HG03045 (cell line): Measurements from ENCODE around the gene SPACA4.

Experiments used
- ATAC-seq: cut with Tn5 transposase; IDR thresholded peaks from one replicate; pipeline ENCODE4 v1.9.1; 2021; ENCODE audit warnings: mild to moderate bottlenecking, moderate library complexity; ENCODE audit not compliant: unreplicated experiment

SPACA4 gene

DNA sequence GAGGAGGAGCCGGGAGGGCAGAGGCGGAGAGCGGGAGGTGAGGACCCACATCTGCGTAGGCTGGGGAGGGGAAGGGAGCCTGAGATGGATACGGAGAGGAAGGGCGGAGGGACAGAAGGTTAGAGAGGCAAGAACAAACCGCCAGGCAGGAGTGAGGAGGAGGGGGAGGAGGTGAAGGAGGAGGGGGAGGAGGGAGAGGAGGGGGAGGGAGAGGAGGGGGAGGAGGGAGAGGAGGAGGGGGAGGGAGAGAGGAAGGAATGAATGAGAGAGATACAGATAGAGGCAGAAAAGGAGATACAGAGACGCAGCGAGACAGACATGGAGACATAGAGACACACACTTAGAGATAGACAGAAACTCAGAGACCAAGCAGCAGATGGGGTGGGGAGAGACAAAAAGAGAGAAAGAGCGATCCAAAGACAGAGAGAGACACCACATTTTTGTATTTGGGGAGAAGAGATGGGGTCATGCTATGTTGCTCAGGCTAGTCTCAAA lies 40.2 kb downstream of the SPACA4 start:
- no peak for ATAC-seq

DNA sequence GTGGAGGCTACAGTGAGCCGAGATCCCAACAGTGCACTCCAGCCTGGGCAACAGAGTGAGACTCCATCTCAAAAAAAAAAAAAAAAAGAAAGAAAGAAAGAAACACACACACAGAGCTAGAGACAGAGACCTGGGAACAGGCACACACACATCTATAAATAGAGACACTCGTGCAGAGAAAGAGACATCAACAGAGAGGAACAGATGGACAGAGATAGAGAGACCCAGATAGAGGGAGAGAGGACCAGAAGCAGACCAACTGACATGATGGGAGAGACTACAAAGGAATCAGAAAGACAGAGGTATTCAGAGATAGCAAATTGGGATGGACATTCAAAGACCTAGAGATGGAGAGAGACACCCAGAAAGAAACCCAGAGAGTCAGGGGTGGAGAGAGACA lies 41.6 kb downstream of the SPACA4 start:
- no peak for ATAC-seq

DNA sequence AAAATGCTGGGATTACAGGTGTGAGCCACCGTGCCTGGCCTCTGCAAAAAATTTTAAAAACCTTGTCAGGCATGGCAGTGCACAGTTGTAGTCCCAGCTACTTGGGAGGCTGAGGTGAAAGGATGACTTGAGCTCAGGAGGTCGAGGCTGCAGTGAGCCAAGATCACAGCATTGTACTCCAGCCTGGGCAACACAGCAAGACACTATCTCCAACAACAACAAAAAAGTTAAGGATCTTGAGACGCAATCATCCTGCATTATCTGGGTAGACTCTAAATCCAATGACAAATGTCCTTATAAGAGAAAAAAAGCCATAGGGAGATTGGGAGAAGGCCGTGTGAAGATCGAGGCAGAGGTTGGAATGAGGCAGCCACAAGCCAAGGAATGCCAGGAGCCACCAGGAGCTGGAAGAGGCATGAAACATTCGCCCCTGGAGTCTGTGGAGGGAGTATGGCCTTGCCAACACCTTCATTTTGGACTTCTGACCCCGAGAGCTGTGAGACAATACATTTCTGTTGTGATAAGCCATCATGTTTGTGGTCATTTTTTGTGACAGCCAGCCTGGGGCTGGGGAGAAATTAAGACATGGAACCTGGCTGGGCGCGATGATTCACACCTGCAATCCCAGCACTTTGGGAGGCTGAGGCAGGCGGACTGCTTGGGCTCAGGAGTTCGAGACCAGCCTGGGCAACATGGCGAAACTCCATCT lies 44.6 kb downstream of the SPACA4 start:
- ATAC-seq, result no peak

DNA sequence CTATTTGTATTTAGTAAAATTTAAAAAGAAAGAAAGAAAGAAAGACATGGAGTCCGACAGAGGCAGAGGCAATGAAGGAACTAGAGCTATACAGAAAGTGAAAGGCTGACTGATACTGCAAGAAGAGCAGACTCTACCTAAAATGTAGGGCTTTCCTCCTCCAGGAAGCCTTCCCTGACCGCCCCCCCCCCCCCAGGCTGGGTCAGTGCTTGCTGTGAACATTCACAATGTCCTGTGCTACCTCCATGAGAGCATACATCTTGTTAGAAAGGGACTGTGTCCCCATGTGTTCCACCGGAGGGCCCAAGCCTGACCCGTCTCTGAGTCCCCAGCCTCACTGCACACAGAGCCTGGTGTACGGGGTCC lies 45.1 kb downstream of the SPACA4 start:
- no peak for ATAC-seq

DNA sequence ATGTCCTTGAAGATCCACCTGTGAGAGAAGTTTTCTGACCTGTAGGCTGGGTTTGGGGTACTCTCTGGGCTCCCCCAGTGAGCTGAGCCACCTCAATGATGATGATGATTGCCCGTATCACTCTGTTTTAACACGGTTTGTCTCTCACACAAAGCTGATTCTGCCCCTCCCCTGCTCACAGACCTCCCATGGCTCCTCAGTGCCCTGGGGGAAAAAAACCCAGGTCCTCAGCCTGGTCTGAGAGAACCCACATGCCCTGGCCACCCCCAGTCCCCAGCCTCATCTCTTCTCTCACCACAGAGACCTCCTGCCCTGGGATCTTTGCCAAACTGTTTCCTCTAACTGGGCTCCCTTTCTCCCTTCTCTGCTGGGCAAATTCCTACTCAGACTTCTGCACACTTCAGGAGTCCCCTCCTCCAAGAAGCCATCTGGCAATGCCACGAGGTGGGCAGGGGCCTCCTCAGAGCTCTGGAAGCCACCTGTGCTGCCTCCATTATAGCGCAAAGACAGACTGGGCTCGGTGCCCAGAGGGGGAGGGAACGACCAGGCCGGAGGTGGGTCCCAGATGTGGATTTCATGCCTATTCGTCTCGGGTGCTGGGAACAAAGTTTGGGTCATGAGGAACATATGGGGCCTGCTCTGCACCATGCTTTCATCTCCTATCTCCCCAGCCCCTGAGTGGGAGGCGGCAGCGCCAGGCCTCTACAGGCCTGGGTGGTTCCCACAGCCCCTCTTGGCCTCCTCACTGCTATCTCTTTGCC lies 47.9 kb downstream of the SPACA4 start:
- ATAC-seq, result no peak

DNA sequence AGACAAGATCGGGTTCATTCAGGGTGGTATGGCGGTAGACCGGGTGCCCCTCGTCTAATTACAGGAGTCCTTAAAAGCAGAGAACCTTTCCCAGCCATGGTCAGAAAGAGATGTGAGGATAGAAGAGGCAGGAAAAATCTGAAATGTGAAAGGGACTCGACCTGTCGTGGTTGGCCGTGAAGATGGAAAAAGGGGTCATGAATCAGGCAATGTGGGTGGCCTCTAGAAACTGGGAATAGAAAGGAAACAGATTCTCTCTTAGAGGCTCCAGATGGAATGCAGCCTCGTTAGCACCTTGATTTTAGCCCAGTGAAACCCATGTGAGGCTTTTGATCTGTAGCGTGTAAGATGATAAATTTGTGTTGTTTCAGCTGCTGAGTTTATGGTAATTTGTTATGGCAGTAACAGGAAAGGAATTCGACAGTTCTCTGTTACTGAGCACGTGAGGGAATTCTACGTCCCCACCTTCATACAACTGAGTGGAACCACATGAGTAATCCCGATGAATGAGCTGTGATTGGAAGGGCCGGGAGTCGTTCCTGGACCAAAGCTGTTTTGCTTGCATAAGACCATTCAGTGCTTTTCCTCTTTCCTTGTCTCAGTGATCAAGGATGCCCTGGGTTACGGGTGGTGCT lies 50.4 kb downstream of the SPACA4 start:
- no peak for ATAC-seq
